NCI-H774 (cell line): ENCODE measurements around the gene PREP.
"Not testable (repeated sequence)": the region's sequence is repeated elsewhere in the genome, so short reads cannot be mapped to it uniquely, and the experiment has no call there.

Source experiments
- DNase-seq: peaks from one replicate; lab custom pipeline; 2025; lab: John Stamatoyannopoulos, UW

The PREP gene

DNA sequence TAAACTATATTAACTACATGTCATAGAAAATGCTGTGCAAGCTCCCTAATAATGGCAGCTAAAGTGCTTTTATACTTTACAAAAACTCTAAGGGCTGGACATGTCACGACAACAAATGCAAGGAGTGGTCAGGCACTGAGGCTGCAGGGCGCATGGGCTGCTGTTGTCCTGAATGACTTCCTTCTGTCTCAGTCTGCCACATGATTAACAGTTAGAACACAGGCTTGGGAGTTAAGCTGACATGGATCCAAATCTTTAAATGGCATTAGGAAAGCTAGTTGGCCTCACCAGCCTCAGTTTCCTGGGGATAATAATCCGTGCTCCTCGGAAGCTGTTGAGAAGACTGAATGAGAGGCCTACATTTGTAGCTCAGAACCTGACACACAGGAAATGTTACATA, 57.4 kb downstream of the PREP start:
- DNase-seq = no peak

DNA sequence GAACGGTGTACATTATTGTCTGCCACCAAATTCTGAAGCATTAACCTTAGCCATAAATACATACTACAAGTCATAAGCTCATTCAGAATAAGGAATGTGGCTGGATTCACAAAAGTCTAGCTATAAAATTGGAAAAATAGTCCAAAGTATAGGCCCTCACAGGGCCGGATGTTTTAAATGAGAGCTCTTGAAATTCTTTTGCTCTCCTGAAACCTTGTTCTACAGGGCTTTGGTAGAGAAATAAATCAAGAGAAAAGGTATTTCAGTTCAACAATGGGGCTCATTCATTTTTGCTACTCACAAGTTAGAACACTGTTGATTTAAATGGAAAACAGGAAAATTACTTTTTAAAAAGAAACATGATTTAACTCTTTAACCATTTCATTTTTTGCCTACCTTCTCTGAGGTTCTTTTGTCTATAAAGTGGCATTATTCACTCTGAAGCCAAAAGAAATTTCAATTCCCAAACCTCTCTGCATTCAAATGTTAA, 58.0 kb downstream of the PREP start:
- no peak for DNase-seq

DNA sequence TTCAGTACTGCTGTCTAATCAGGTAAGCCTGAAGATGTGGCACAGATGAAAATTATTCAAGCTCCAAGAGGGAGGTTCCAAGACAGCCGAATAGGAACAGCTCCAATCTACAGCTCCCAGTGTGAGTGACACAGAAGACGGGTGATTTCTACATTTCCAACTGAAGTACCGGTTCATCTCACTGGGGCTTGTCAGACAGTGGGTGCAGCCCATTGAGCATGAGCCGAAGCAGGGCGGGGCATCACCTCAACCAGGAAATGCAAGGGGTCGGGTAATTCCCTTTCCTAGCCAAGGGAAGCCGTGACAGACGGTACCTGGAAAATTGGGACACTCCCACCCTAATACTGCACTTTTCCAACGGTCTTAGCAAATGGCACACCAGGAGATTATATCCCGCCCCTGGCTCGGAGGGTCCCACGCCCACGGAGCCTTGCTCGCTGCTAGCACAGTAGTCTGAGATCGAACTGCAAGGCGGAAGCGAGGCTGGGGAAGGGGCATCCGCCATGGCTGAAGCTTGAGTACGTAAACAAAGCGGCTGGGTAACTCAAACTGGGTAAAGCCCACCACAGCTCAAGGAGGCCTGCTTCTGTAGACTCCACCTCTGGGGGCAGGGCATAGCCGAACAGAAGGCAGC, 64.4 kb downstream of the PREP start:
- not testable (repeated sequence) for DNase-seq

DNA sequence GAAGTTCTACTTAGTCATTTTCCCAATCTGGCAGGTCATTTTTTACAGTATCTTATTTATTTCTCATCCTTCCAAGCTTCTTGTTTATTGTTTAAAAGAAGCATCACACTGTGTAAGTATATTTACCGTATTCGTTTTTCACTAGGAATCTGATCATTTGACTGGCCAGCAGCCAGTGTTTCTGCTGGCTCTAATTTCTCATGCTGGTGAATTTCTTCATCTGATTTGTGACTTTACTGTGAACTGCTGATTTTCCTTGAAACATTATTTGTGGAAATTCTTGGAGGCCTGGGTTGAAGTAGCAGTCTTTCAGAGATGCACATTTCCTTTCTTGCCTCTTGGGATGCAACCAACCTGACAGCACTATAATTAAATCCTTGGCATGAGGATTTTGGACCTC, 65.9 kb downstream of the PREP start:
- no peak for DNase-seq

DNA sequence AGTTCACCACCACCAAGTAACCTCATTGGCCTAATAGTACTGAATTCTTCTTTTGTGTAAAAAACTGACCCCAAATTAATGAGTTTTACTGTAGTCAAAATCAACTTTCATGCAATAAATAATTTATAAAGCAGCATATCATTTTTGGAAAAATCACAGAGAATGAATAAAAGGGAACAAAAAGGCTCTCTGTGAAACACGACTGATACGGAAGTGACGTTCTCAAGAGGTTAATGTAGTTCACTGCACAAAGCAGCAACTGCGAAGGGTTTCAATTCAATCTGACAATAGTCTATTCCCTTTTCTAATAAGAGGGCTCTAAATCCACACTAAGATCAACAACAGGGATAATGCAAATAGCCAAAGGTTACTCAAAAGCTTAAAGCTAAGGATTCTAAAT, 70.3 kb downstream of the PREP start:
- no peak for DNase-seq

DNA sequence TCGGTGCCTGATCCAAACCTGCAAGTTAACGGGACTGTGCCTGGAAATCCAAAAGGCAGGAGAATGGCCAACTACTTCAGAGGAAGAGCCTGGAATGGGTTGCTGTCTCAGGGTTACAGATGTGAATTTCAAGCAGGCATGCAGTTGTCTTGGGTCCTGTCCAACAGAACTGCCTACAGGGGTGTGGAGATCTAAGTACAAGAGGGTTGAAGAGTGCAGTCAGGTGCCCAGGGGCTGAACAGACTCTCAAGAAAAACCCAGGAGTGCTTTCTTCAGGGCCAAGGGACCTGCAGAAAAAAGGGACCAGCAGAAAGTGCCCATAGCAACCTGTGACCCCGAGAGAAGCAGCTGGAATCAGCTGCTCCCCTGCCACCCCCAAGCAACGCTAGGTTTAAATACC, 71.0 kb downstream of the PREP start:
- DNase-seq = no peak

DNA sequence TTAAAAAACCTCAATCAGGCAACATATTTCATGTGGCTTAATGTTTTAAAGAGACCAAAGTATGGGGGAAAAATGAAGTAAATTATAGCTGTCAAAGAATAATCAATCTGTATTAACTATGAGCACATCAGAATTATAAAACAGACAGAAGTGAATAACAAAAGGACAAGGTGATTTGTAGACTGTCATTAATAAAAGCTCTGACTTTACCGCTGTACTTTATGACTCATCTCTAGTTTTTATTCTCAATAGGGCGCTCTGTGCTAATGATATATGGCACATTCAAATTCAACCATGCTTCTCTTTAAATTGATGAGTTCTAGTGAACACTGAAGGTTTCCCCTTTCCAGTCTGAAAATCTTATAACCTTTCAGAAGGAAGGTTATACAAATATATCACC, 72.0 kb downstream of the PREP start:
- DNase-seq = no peak

DNA sequence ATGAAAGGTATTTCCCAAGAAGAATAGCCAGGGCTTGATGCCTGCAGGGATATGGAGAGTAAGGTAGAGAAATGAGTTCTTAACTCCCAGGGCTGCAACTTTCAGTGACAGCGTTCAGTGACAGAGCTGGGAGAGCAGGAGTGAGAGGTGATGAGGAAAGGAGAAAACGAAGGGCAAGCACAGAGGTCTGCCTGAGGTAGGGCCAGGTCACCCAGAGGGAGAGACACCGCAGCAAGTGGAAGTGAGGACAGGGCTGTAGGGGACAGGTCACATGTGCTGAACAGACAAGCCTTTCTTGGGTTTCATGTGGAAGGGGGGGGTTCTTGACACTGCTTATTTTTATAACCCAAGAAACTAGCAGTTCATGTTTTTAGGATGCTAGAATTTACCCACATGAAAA, 72.5 kb downstream of the PREP start:
- no peak for DNase-seq

DNA sequence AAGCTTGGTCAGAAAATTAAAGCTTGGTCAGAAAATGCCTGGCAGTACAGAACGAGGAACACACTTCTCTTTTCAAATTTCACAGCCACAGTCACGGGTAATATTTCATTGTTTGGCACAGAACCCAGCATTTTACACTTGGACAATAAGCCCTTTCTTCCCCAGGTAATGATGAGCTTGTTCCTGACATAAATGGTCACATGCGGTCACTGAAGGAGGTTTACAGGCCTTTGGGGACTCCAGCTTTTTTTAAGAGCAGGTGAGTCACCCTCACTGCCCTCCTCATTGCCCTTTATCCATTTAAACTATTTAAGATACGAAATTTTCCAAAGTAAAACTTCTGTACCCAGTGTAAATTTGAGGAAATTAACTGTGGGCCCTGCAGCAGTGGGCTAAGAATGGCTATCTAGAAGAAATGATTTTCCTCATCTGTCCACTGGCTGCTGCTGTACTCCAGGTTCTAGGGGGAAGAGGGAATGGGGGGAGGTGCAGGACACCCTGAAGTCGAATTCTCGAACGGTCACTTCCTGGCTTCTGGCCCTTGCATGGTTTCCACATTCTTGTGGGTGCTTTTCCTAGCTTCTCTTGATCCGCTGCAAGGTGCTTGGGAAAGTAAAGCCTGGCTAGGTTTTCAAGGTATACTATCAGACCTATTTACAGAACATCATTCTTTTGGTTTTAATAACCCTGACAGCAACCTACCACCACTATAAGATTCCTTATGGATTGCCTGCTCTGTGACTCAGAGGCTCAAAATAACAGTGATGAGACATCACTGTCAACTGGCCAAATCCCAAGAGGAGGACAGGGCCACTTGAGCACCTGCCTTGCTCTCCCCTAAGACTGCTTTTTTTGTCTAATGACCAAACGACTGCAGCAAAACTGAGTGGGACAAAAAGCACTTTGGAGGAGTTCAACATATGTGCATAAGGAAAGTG, 75.8 kb downstream of the PREP start:
- DNase-seq = peak; percentile 62

DNA sequence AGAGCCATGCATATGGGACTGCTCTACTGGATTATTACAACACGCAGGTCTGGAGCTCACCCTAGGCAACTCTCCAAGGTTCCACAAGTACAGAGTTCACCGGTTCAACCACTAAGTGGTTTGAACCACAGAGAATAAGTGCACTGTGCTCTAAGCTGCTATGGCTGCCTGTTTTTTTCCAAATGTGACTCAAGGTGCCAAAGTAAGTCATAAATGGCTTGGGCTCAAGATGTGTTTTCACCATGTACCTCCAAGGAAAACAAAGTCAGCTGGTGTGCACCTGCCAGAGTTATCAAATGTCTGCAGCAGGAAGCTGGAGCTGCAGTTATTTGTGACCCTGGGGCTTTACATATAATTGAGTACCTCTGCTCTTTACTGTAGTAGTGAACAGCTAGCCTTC, 76.7 kb downstream of the PREP start:
- DNase-seq = peak; percentile 62

DNA sequence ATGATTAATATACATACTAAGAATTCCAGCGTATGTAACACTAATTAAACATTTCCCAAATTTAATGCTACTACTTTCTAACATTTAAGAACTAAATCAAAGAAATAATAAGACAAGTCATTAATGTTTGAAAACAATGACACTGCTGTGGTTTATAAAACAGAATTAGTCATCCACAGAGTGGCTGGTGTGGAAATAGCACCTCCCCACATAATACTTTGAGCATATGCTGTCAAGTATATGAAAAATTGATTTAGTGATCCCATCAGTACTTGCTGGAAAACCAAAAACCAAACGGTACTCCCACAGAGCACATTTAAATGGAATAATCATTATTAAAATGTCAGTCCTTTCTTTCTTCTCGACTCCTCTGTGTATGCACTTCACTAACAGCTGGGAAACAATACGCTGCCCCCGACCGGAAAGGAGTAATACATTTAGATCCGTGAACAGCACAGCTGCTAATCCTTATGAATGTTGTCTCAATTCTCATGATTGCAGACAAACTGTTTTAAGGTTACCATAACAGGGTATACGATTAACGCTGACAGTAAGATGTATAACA, 78.4 kb downstream of the PREP start:
- DNase-seq = peak; percentile 64

DNA sequence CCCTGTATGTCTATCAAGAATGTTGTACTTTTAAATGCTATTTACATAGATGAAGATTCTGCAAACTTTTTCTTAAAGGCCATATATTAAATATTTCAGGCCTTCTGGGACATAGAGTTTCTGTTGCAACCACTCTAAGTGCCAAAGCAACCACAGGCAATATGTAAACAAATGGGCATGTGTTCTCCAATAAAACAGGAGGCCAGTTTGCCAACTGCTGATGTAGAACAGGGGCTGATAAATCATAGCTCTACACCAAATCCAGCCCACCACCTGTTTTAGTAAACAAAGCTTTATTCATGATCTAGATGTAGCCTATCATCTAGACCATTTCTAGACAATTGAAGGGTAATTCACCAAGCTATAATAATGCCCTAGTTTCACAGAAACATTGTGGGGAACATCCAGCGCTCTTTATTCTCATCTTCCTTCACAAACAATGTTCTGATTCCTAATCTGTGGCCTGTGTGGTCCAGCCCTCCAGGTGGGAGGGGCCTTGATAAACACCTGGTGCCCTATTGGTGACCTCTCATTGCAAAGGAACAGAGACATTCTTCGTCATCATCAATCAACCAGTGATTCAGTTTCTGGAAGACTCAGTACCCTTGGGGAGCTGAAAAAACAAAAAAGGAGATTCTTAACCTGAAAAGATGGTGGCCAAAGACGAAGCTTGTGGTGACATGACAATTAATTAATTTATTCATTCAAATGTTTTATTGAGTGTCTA, 80.2 kb downstream of the PREP start:
- DNase-seq = peak; percentile 57

DNA sequence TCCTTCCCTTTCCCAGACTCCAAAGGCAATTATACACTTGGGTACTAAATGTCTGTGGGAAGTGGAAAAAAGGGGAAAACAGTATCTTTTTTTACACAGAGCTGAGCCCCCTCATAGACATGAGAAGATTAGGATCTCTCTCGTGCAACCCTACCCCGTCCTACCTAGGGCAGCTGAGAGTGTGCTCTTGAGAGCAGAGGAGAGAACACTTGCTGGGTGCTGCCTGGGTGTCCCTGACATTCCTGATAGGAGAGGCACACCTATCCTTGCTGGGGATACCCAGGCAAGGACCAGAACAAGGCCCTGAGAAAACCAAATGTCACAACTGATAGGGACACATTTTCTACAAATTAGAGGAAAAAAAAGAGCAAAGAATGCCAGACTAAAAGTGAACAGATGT, 81.2 kb downstream of the PREP start:
- DNase-seq = no peak

DNA sequence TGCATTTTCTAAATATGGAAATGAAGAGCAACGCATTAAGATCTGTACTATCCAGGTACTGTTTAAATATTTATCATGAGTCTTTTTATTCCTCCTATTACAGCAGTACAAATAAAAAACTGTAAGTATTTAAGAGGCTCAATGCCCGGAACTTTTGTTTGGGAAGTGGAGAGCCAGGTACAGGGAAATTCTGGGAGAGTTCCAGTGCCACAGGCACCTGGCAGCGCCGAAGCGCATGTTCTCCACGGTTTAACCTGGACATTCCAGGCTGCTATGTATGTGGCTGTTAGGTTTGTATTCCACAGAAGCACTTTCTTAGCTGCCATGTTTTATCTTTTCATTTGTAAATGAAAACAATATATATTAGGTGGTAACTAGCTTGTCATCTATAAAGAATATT, 81.7 kb downstream of the PREP start:
- DNase-seq = peak; percentile 62

DNA sequence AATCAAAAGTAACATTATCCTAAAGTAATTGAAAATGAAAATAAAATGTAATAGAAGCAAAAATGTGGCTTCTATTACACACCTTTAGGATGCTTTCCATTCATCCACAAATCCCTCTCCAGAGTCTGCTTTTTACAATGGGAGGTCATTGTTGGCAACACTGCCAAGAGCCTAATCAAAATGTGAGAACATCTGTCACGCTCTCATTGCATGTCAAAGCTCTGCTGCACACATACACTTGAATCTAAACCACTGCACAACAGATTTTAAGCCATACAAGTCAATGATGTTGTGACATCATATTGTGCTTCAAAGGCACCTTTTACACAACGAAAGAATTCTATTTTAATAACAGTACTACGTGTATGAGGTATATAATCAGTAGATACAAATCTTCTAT, 82.1 kb downstream of the PREP start:
- peak; percentile 76 for DNase-seq

DNA sequence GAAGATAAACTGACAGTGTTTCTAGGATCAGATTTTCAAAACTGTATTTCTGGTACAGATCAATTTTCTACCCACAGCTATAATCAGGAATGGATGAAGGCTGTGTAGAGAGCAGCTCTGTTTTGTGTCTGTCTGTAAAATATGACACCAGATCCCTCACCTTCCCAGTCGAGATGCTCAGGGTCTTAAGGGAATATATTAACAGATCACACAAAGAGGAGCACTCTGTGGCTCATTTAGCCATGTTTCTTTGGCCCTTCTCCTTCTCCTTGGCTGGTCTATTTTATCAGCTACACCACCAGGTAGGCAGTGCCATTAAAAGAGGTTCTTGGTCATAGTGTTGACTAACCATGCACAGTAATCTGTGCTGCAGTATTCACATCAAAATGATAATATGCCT, 82.6 kb downstream of the PREP start:
- no peak for DNase-seq

DNA sequence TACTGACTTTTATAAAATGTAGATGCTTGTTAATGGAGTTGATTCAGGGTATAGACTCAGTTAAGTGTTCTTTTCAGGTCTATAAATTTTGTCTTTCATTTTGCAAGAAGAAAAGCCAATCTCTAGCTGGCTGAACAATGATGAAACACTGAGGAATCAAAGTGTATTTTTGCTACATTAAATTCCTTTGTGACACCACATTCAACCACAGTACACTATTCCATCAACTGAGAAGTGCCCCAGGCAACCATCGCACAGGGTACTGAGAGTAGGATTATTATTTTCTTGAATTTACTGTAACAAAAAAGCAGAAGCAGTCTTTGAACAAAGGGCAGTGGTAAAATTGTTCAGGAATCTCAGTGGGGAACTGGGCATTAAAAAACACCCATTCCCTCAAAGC, 83.6 kb downstream of the PREP start:
- no peak for DNase-seq

DNA sequence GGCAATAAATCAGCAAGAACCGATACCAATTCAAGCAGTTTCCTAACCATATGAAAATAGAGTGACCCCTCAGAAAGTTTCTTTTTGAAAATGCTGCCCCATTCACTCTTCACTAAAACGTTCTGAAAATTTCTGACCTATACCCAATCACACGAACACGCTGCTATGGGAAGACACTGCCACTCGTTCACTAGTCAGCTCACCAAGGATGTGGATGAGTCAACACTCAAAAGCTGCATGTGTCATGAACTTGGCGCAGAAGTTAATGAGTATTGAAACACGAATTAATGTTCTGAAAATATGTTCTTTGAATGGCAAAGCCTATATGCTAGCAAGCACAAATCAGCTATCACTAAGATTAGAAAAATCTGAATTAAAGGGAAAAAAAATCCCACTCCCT, 84.2 kb downstream of the PREP start:
- no peak for DNase-seq

DNA sequence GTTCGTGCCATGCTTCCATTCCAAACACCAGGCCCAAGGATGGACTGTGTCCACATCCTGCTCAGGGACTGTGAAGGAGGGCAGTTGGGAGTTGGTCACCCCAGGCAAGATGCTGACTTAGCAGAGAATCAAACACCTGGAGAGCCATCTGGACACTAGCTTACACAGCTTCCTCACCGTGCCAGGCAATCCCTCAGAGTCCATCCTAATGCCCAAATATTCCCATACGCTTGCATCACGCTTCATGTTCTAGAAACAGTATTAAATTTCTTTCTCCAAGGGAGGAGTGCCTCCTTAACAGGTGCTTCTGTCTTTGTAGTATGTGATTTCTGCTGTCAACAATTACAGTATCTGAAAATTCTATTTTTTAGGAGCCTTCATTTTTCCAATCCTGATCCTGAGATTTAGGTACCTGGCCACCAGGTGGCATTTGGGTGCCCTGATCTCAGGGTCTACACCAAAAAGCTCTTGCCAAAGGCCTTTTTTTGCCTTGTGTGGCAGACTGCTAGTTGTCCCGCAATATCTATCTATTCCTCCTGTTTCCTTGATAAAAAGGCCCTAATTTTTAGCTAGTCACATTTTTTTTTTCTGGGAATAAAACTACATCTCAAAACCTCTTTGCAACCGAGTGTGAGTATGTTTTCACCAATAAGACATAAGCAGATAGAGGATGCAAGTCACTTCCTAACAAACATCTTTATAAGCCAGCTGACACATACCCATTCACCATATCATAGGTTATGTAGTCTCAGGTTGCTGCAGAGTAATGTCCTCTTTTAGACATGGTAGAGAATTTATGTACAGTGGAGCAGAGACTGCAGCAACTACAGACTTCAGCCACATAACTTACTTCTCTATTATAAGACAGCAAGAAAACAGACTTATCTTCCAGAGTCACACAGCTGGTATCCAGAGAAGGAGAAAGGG, 85.0 kb downstream of the PREP start:
- DNase-seq = peak; percentile 34

DNA sequence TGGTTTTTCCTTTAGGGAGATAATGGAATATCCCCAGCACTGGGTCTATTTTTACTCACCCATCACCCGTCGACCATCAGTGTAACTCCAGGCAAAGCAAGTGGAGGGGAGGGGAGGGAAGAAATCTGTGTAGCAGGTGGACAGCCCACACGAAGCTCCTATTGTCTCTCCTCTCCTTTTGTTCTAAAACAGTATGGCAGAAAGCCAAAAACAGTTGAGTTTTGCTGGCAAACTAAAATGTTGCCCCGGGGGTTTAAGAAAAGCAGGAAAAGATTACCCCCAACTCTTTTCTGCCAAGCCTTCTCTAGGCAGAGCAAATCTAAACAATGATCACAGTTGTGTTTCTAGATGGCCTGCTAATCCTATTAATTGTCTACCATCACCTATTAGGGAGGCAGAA, 89.7 kb downstream of the PREP start:
- DNase-seq = no peak

DNA sequence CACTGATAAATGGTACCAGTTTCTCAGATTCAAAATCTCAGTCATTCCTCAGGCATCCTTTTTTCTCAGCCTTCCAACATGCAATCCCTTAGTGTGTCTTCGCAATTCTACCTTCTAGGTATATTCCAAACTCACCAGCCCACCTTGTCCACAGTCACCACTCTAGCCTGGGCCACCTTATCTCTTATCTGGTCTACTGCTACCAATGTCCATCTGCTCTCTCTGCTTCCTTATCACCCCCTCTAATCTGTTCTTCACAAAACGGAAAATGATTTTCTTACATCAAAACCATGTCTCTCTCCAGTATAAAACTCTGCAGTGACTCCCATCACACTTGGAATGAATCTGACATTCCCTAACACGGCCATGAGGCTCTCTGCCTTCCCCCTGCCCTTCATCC, 91.9 kb downstream of the PREP start:
- DNase-seq = no peak
